ENCODE data around the gene PTPRG. TPM values are rescaled to one million over a fixed set of nuclear protein-coding genes. Genes with fewer than 3 reads are reported as not detected.

PTPRG gene
- total and polyA plus RNA-seq, 2 donors (not counting 3 experiments of a cell fraction or from before 2014, with no cell fraction given): 8.9 to 39.1 TPM

DNA sequence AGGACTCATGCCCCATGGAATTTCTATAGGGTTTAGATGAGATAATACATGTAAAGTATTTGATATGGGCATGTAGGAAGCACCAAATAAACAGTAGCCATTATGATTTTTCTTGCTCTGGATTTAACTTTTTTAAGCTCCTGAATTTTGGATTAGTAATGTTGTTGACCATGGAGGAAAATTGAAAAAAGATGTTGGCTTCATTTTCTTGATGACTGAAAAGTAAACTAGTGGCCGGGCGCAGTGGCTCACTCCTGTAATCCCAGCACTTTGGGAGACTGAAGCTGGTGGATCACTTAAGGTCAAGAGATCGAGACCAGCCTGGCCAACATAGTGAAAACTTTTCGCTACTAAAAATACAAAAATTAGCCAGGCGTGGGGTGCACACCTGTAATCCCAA, 120.3 kb downstream of the PTPRG start:
- no peaks in the 10 kb centered on the region for H3K9me3 ChIP-seq (replicated peaks; ENCODE audit: control insufficient read depth, insufficient read depth, low read length)
- intact Hi-C loops (cut with micrococcal nuclease): no loop called here
- H3K9me1 ChIP-seq (replicated peaks; ENCODE audit: control insufficient read depth, extremely low read depth, insufficient read depth, low read length): no peaks in the 10 kb centered on the region
- no peak overlapping the region for H3K27ac ChIP-seq (ENCODE audit: insufficient read depth, low read depth, low read length)
- no peaks in the 10 kb centered on the region for H3K4me1 ChIP-seq (ENCODE audit: control insufficient read depth, extremely low read depth, insufficient read depth, low read length)
- no peak overlapping the region for H3K9ac ChIP-seq (replicated peaks; ENCODE audit: extremely low read depth, insufficient read depth, low read length)
- BruUV-seq (replicated peaks): no TSS peak
- no peak overlapping the region for H2AFZ ChIP-seq (ENCODE audit: low read depth, low read length)
- no peaks in the 10 kb centered on the region for H3K79me2 ChIP-seq (ENCODE audit: control insufficient read depth, insufficient read depth, low read length)
- no peak for DNase-seq (ENCODE audit: low read depth, low spot score)
- TF ChIP-seq POLR2A (IDR thresholded peaks at IDR 0.05; ENCODE audit: low read depth, low read length): no peak
- TF ChIP-seq, protein P1, sequence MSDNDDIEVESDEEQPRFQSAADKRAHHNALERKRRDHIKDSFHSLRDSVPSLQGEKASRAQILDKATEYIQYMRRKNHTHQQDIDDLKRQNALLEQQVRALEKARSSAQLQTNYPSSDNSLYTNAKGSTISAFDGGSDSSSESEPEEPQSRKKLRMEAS (IDR thresholded peaks at IDR 0.05; ENCODE audit: insufficient read depth, insufficient read length): no peak
- TF ChIP-seq JUN (IDR thresholded peaks at IDR 0.05; ENCODE audit: borderline replicate concordance, insufficient read depth, insufficient read length, low read depth): no peak
- TF ChIP-seq EZH2 (IDR thresholded peaks at IDR 0.05; ENCODE audit: borderline replicate concordance, low read depth, low read length, severe bottlenecking): no peak
- no peak for TF ChIP-seq FOS (IDR thresholded peaks at IDR 0.05; ENCODE audit: borderline replicate concordance, insufficient read depth, low read length)
- TF ChIP-seq, protein P2, sequence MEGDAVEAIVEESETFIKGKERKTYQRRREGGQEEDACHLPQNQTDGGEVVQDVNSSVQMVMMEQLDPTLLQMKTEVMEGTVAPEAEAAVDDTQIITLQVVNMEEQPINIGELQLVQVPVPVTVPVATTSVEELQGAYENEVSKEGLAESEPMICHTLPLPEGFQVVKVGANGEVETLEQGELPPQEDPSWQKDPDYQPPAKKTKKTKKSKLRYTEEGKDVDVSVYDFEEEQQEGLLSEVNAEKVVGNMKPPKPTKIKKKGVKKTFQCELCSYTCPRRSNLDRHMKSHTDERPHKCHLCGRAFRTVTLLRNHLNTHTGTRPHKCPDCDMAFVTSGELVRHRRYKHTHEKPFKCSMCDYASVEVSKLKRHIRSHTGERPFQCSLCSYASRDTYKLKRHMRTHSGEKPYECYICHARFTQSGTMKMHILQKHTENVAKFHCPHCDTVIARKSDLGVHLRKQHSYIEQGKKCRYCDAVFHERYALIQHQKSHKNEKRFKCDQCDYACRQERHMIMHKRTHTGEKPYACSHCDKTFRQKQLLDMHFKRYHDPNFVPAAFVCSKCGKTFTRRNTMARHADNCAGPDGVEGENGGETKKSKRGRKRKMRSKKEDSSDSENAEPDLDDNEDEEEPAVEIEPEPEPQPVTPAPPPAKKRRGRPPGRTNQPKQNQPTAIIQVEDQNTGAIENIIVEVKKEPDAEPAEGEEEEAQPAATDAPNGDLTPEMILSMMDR (IDR thresholded peaks at IDR 0.05; ENCODE audit: extremely low read depth in 1 of 2, insufficient read depth in 1 of 2, low read depth in 1 of 2, low read length in 2 of 2): no peak
- no peak for TF ChIP-seq GATA2 (IDR thresholded peaks at IDR 0.05; ENCODE audit: insufficient read depth, insufficient read length, low read depth, low read length)
- TF ChIP-seq MYC (IDR thresholded peaks at IDR 0.05; ENCODE audit: low read depth, low read length): no peak
- no peak for TF ChIP-seq POLR2AphosphoS5 (IDR thresholded peaks at IDR 0.05; ENCODE audit: insufficient read depth, low read depth, low read length)
- CTCF ChIA-PET: no interaction called here
- dilution Hi-C loops (cut with MboI; ENCODE audit: extremely low pct_ligation_motif_present, low sequenced_read_pairs): no loop called here
- H4K20me1 ChIP-seq (replicated peaks; ENCODE audit: control insufficient read depth, extremely low read depth, insufficient read depth, low read length): no peaks in the 10 kb centered on the region
- H3K4me3 ChIP-seq (replicated peaks in 1 of 3; ENCODE audit: insufficient read depth in 1 of 3, low read depth in 1 of 3, low read length in 3 of 3): no peak overlapping the region
- no peaks in the 10 kb centered on the region for H3K36me3 ChIP-seq (ENCODE audit: control insufficient read depth in 2 of 2, extremely low read depth in 1 of 2, insufficient read depth in 2 of 2, low read length in 2 of 2)
- no peak for FAIRE-seq
- no peak overlapping the region for H3K4me2 ChIP-seq (ENCODE audit: insufficient read depth, low read length)
- no peaks in the 10 kb centered on the region for H3K27me3 ChIP-seq (ENCODE audit: control insufficient read depth in 2 of 2, insufficient read depth in 2 of 2, low read length in 2 of 2)
- POLR2A ChIA-PET: no interaction called here
